Head of caudate nucleus (tissue), 42 donors: ENCODE results near the gene WFDC5.

Experiments used
- DNase-seq, 42 donors: peaks; one replicate each; pipeline versions ENCODE4 v3.0.0 to v3.0.0-alpha.2; 2020 to 2021; ENCODE audit warnings: mixed read lengths in 7 of 42
- intact Hi-C: fragments of 100-400 bp; cut with DNase I; formaldehyde crosslinking; loops from one replicate; pipeline ENCODE4 v1.15.0; 2022

WFDC5 gene

DNA sequence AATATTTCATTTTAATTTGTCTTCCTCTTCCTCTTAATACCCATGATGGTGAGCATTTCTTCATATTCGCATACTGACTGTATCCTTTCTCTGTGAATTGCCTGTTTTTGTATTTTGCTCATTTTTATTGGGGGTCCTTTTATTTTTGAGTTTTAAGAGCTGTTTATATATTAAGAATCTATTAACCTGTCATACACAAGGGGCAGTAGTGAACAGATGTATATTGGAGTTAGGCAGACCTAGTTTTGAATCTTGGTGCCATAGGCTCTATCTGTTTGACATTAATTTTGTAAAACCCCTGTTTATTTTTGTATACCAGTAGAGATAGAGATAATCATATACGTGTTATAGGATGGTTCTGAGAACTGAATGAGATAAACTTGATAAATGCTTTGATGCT, 3.1 kb upstream of the WFDC5 start:
- intact Hi-C loops = no loop called here

DNA sequence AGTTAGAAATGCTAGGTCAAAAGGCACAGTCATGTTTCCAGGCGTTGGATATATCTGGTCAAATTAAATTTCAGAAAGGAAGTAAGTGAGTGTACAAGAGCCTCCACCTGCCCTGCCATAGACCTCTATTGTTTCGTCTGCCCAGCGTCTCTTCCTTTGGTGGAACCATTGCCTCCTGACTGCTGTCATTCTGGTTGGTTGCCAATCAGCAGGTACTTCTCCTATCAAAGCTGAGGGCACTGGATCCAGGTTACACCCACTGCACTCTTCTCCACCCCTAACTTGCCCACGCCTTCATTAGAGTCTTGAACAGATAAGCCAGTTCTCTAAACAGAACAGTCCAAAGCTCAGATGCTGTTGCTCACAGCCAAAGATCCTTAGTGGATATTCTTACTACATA, 2.6 kb upstream of the WFDC5 start:
- intact Hi-C loops = no loop called here
- peak in 1 of 42 donors; percentile 7 for DNase-seq

More for the DNA sequence above, 3.1 kb upstream of the WFDC5 start:
- DNase-seq = no peak

DNA sequence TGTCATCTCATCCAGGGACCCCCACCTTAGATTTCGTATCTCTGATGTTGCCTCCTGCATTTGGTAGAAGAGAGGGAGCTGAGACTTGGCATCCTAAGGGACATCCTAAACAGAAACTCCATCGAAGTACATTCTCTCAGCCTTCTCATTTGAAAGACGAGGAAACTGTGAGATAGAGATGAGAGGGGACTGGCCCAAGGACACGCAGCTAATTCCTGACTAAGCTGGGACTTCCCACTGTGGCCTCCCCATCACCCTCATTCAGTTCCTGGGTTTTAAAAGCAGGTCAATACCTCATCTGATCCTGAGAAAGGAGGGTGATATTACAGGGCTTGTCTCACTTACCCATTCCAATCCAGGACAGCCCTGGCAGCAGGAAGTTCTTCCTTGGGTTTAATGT, 855 bp upstream of the WFDC5 start:
- peak in 1 of 42 donors; percentile 5 for DNase-seq
- intact Hi-C loops = no loop called here

DNA sequence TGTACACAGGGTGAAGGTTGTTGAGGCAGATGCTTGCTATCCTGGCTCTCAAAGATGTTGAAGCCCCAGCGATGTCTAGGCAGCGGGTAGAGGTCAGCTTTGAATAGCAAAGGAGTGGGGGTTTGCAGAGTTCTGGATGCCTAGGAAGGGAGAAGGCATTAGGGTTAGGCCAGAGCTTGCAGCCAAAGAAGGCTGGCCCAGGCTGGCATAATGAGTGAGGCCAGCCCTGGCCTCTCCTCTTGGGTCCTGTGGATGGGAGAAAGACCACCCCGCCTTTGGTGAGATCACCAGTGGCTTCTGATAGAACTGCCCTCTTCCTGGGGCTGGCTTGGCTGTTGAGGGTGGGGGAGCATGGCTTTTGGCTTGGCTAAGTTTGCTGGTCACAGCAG, 406 bp upstream of the WFDC5 start:
- intact Hi-C loops = no loop called here

DNA sequence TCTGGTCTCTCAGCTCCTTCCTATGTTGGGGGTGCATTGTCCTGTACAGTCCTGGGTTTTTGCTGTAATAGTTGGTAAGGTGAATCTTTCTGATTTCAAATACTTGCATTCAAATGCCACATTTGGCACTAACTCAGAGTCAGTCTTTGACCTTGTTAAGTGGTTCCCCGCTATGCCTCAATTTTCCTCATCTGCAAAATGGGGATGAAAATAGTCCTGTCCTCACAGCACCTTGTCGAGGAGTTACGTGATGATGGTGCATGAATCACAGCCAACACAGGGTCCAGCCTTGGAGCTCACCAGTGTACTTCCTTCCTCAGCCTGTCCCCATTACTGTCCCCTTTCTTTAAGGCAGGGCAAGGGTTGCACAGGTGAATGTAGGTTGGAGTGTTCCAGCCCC, 1.1 kb downstream of the WFDC5 start:
- no peak for DNase-seq
- intact Hi-C loops = no loop called here

More for the DNA sequence above, 406 bp upstream of the WFDC5 start:
- peak in 1 of 42 donors; percentile 11 for DNase-seq

DNA sequence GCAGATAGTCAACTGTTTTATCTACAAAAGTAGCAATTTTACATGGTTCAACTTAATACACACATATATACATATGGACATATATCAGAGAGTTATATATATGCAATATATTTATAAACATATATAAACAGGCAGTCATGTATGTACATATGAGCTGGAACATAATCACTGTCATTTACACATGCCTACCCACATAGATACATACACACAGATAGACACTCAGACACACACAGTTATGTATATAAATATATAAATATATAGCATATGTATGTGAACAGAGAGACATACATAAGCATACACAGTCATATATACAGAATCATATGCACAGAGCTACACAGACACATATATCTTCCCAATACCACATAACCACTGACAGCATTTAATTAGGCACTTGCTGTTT, 2.2 kb downstream of the WFDC5 start:
- intact Hi-C loops = no loop called here
- DNase-seq = no peak

DNA sequence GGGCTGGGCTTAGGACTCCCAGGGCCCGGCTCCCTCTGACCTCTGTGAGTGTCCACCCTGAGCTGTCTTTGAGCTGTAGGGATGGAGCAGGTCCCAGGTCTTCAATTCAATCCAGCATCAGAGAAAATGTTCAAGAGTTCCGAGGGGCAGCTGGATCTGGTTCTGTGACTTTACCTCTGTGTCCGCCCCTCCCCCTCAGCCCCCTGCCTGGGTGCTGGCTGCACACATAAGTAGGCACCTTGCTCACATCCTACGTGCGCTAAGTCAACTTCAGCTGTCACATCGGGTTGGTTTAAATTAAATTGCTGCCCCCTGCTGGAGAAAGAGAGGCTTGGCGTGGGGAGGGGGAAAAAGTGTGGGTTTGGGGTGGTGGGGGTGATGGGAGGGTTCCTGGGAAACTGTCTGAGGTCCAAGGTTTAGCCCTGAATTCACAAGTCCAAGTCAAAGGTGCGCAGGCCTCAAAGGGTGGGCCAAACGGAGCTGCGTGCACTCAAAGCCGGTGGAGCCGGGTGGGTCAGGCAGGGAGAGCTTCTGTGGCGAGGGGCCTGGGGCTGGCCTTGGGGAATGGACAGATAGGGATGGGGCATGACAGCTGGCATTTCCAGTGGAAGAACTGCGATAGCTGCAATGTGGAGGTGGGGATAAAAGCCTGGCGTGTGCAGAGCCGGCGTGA, 3.0 kb downstream of the WFDC5 start:
- DNase-seq = peak in 4 of 42 donors; percentile 21 to 63 (median 32)
- intact Hi-C loops = no loop called here

DNA sequence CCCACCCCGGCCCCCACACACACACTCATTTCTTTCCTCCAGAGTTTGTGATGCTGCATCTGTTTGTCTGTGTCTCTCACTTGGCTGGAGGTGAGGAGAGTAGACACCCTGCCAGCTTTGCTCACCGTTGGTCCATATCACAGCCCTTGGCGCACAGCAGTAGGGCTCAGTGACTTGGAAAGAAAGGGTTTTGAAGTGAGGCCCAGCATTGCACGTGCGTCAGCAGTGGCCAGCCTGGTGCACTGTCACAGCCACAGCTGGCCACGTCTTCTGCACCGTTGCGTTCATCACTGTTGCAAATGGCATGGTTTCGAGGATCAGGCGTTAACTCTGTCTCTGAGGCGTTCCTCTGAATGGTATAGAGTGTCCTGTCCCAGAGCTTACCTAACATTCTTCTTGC, 3.7 kb downstream of the WFDC5 start:
- intact Hi-C loops = no loop called here
- no peak for DNase-seq

DNA sequence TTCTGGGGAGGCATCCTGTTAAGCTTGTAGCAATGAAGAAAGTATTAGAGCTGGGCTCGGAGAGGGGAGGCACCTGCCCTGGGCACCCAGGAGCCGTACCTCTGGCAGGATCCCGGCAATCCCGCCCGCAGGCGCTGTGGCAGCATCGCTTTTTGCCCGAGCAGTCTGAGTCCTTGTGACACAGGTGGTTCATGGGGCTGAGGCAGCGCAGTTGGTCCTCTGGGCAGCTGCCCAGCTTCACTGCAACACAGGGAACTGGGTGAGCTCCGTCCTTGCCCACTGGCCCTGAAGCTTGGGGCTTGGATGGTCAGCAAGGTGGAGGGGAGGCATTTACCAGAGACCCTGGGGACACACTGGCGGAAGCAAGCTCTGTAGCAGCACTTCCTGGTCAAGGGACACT, 4.7 kb downstream of the WFDC5 start:
- intact Hi-C loops = no loop called here
- DNase-seq = no peak

DNA sequence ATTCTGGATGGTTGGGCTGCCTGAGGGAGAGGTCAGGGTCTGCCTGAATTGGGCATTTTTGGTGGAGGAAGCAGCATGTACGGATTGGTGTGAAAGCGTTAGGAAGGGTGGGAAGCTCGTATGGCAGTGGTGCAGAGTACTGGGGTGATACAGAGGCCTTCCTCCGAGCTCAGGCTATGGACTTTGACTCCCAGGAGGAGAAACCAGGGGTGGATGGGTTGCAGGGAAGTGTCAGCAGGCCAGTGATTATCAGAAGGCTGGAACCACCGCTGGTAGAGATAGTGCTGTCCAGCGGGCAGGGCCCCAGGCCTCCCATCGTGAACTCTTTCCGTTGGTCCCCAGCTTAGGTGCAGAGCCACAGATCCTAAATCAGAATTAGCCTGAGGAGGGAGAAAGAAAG, 5.3 kb downstream of the WFDC5 start:
- intact Hi-C loops = no loop called here
- DNase-seq = no peak

DNA sequence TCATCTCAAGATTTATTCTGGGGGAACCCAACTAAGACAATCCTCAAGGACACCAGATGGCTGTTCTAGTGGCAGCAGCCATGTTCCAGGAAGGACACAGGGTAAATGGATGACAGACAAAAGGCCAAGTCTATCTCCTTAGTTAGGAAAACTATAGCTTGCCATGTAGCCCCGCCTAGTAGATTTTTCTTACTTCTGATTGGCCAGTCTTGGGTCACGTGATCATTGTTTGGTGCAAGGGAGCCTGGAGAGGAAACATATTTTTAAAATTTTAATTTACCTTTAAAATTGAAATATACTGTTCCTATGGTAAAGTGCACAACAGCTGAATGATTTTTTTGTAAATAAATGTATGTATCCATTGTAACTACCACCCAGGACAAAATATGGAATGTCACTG, 9.7 kb downstream of the WFDC5 start:
- DNase-seq = no peak
- intact Hi-C loops = no loop called here

DNA sequence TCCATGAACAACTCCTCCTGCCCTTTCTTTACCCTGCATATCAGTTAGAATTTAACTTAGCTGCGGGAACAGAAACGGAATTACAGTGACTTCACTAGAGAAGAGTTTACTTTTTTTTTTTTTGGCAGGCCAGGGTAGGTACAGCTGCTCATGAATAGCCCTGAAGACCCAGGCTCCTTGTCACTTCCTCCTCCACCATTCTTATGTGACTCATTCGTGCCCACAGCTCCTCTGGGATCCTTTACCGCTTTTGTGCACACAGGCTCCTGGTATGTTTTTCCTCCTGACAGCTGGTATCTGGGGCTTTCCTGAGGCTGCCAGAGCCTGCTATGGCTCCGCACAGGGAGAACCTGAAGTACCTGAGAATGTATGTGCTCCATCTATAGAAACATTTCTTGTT, 10.2 kb downstream of the WFDC5 start:
- intact Hi-C loops = no loop called here
- peak in 4 of 42 donors; percentile 23 to 53 (median 34) for DNase-seq

DNA sequence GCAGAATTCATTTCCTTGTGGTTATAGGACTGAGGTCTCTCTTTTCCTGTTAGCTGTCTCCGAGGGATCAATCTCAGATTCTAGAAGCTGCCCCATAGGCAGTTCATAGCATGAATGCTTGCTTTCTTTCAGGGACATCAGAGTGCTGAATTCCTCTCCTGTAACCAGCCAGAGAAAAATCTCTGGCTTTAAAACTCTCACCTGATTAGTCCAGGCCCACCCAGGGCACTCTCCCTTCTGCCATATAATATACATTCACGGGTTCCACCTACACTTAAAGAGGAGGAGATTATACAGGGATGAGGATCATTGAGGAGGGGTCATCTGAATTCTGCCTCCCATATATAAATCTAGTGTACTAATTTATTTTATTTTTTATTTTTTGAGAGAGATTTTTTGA, 11.9 kb downstream of the WFDC5 start:
- intact Hi-C loops = no loop called here
- DNase-seq = no peak

DNA sequence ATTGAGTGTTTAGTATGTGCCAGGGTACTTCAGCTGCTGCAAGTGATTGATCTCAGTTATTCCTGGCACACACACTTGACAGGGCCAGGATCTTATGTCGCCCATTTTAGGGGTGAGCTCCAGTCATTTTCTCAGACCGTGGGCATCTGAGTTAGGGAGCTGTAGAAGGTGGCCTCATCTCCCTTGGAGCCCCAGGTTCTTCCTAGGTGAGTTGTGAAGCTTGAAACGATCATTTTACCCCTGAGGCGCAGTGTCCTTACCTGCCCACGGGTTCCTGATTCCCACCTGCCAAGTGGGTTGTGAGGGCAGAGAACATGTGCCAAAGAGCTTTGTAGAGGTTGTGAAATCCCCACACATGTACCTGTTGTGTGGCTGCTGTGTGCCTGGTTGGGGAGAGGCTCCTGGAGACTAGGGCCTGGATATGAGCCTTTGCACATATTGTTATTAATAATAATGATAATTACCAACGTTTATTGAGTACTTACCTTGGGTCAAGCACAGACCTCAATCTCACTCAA, 13.6 kb downstream of the WFDC5 start:
- DNase-seq = no peak

DNA sequence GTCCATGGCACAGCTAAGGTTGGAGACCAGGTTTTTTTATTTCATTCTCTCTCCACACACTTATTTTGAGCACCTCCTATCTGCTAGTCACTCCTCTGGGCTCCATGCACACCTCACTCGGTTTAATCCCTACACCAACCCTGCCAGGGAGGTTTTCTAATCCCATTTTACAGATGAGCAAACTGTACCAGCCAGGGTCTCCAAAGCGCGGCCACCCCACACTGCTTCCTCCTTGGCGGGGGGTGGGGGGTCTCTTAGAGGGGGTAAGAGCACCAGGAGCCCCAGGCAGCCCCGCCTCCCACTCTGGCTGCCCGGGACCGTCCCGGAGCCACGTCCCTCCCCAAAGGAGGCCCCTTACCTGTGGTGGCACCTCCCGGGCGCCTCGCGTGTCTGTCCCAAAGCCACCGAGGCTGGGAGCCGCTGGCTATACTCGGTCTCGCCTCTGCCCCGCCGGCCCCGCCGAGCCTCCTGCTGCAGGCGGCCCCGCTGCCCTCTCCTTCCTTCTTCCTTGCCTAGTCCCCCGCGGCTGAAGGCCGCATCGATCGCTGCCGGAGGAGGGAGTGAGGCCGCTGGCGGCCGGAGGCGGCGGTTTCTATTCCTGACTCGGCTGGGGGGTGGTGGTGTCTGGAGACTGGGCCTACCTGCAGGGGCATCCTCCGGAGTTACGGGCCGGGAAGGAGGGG, 14.3 kb downstream of the WFDC5 start, which contains the start of gene KCNS1:
KCNS1 (minus strand) TSS at position 565 of the 683 bp plus-strand sequence. CDS start 1,891 bp downstream, outside the sequence.
- intact Hi-C loops = no loop called here
- peak in 1 of 42 donors; percentile 27 for DNase-seq

More for the DNA sequence above, 13.6 kb downstream of the WFDC5 start:
- intact Hi-C loops = no loop called here

DNA sequence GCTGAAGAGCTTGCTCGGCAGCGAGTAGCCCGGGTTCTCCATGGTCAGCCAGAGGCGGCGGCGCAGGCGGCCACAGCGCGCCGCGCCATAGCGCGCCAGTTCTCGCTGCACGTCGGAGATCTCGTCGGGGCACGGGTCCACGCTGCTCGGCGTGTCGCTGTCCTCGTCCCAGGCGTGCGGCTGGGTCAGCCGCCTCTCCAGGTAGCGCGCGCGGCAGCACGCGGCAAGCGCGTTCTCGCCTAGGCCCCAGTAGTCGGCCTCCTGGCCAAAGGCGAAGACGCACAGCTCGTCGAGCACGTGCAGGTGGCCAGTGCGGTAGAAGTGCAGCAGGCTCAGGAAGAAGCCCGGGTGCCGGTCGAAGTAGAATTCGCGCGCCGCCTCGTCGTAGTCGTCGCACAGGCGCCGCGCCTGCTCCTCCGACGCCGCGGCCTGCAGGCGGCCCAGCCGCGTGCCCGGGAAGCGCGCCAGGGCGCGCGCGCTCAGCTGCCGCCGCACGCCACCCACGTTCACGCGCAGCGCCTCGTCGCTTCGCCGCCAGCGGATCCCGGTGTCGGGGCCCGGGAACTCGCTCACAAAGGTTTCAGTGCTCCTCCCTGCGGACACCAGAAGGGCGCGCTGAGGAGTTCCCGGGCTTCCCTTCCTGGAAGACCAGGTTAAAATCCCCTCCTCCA, 16.7 kb downstream of the WFDC5 start:
- DNase-seq = peak in 35 of 42 donors; percentile 10 to 71 (median 49)
- intact Hi-C loops = loop anchor here (5.0 kb wide), 1 partner anchor 56 kb away; no protein-coding TSS in a partner anchor

DNA sequence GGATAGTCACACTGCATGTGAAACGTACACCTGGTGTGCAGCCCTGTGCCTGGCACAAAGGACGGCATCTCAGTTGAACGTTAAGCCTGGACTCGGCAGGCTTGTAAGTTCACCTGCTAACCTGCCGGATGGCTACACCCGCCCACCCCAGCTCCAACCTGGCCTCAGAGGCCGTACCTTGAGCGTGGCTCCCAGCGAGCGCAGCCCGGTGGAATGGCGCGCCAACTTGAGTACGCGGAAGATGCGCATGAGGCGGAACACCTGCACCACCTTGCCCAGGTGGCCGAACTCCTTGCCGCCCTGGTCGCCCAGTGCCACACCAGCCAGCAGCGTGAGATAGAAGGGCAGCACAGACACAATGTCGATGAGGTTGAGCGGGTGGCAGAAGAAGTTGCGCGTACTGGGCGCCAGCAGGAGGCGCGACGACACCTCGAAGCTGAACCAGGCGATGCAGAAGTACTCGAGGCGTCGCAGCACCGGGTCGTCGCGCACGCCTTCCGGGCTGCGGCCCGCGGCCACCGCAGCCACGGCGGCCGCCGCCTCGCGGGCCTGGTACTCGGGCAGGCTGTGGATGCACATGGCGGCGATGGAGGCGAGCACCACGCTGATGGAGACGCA, 17.4 kb downstream of the WFDC5 start:
- intact Hi-C loops = loop anchor here (5.0 kb wide), 1 partner anchor 55 kb away; no protein-coding TSS in a partner anchor
- peak in 1 of 42 donors; percentile 19 for DNase-seq

DNA sequence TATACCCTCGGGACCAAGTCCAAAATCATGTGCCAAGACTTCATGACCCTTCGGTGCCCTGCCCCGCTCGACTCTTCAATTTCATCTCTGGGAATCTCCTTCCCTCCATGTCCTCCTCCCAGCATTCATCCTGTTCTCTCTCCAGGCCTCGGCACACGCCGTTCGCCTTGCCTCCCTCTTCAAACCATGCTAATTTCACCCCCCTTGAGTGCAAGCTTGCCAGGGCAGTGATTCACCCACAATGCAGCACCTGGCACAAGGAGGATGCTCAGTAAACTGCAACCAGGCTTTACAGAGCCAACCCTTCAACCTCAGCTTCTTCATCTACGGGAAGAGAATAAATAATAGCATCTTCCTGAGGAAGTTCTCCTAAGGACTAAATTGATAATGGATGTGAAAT, 18.2 kb downstream of the WFDC5 start:
- DNase-seq = no peak
- intact Hi-C loops = loop anchor here (5.0 kb wide), 1 partner anchor 54 kb away; no protein-coding TSS in a partner anchor

DNA sequence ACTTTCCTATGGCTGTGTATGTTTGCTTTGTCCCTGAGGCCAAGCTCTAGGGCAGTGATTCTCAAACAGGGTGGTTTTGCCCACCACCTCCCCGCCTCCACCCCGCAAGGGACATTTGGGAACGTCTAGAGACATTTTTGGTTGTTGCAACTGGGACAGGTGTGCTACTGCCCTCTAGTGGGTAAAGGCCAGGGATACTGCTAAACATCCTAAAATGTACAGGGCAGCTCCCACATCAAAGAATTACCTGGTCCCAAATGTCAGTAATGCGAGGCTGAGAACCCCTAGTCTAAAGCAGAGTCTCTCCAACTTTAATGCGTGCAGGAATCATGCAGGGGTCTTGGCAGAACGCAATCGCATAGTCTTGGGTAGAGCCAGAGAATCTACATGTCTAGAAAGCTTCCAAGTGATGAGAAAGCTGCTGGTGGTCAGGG, 19.2 kb downstream of the WFDC5 start:
- intact Hi-C loops = loop anchor here (5.0 kb wide), 1 partner anchor 54 kb away; no protein-coding TSS in a partner anchor
- peak in 40 of 42 donors; percentile 28 to 88 (median 66) for DNase-seq
